Stimulated activated CD8-positive, alpha-beta memory T cell treated with anti-CD3 and anti-CD28 coated beads, Interleukin-2, amount 100 ng/mL, for 1 hour (primary cell): ENCODE results near the gene DUSP12.
"Not testable (repeated sequence)": the region's sequence is repeated elsewhere in the genome, so short reads cannot be mapped to it uniquely, and the experiment has no call there.

ENCODE experiments used
- DNase-seq, 2 donors: peaks; one replicate each; pipeline ENCODE4 v3.0.0-alpha.2; 2020; ENCODE audit warnings: low read depth in 2 of 2

Gene DUSP12, protein sequence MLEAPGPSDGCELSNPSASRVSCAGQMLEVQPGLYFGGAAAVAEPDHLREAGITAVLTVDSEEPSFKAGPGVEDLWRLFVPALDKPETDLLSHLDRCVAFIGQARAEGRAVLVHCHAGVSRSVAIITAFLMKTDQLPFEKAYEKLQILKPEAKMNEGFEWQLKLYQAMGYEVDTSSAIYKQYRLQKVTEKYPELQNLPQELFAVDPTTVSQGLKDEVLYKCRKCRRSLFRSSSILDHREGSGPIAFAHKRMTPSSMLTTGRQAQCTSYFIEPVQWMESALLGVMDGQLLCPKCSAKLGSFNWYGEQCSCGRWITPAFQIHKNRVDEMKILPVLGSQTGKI

GRCh38 chr1:161749509-161750407, at the start of gene DUSP12:
Gene DUSP12, plus strand, starts transcription at chr1:161749786. Its CDS starts 16 bp downstream, at chr1:161749802.
- peak; percentile 66 to 70 for DNase-seq

DNA sequence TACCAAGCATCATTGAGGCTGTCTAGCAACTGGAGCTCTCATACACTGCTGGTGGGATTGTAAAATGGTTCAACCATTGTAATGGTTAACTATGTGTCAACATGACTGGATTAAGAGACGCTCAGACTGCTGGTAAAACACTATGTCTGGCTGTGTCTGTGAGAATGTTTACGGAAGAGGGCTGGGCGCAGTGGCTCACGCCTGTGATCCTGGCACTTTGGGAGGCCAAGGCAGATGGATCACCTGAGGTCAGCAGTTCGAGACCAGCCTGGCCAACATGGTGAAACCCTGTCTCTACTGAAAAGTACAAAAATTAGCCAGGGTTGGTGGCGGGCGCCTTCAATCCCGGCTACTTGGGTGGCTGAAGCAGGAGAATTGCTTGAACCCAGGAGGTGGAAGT, 47.3 kb upstream of the DUSP12 start:
- DNase-seq = no peak

DNA sequence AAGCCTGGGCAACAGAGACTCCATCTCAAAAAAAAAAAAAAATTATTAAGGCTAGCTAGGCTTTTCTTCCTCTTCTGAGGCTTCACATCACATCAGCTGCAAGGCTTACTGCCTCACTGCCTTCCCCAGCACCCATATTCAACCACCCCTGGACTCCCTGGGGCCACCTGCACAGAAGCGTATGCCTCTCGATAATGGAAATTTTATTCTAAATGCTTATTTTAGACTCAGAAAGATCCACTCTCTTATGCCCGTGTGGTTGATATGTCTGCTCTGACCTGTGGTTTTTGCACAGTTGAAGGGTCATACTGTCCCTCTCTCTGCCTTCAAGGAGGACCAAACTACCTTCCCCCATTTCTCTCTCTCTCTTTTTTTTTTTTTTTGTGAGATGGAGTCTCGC, 44.0 kb upstream of the DUSP12 start:
- no peak for DNase-seq

DNA sequence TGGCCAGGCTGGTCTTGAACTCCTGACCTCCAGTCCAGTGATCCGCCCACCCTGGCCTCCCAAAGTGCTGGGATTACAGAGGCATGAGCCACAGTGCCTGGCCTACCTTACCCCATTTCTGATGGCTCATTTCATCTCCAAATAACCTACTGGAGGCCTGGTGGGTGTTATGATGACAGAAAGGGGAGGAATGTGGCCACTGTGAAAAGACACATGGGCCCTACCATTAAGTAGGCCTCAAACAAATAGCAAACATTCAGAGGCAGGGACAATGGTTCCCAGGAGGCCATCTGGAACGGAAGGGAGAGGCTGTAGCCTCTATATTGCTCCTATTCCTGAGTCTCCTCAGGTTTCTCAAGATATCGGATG, 43.5 kb upstream of the DUSP12 start:
- no peak for DNase-seq

- DNase-seq = no peak
These were observed 42.9 kb upstream of the DUSP12 start, which contains the start of gene FCRLA for GRCh38 chr1:161706482-161707347. Gene FCRLA, plus strand, starts transcription at chr1:161707229. Its CDS starts 36 bp downstream, at chr1:161707265.

- DNase-seq = no peak
These were observed 42.1 kb upstream of the DUSP12 start for GRCh38 chr1:161707503-161707902.

- DNase-seq = no peak
These were observed 40.2 kb upstream of the DUSP12 start for GRCh38 chr1:161709373-161709772.

- DNase-seq = no peak
These were observed 39.0 kb upstream of the DUSP12 start for GRCh38 chr1:161710560-161710959.

GRCh38 chr1:161718559-161719324, 30.8 kb upstream of the DUSP12 start:
- no peak for DNase-seq

DNA sequence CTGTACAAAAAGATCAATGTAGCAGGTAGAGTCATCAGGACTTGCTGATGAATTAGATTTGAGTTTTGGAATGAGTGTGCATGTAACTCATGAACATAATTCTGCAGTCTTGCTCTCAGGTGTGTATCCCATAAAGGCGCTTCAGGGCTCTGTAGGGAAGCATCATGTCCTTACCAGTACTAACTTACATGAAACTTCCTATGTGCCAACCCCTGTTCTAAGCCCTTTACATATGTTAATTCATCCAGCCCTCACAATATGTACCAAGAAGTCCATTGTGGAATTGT, 30.3 kb upstream of the DUSP12 start:
- DNase-seq = no peak

DNA sequence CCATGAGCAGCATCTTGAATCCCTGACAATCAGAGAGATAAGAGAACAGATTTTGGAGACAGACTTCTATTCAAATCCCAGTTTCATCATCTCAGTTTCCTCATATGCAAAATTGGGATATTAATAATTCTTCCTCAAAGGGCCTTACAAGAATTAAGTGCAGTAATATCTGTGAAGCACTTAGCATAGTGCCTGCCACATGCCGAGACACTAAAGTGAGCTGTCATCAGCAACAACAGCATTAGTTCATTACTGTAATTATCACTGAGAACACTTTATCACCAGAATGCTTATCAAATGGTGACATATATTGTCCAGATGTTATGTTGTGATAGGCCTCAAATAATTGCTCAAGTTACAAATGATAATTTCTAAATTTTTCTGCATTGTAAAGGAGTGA, 29.2 kb upstream of the DUSP12 start:
- no peak for DNase-seq

GRCh38 chr1:161720956-161721737, 28.4 kb upstream of the DUSP12 start, which contains the start of gene FCRLB:
Gene FCRLB, plus strand, starts transcription at chr1:161721544. Its CDS starts 1,129 bp downstream, at chr1:161722673.
- DNase-seq = no peak

DNA sequence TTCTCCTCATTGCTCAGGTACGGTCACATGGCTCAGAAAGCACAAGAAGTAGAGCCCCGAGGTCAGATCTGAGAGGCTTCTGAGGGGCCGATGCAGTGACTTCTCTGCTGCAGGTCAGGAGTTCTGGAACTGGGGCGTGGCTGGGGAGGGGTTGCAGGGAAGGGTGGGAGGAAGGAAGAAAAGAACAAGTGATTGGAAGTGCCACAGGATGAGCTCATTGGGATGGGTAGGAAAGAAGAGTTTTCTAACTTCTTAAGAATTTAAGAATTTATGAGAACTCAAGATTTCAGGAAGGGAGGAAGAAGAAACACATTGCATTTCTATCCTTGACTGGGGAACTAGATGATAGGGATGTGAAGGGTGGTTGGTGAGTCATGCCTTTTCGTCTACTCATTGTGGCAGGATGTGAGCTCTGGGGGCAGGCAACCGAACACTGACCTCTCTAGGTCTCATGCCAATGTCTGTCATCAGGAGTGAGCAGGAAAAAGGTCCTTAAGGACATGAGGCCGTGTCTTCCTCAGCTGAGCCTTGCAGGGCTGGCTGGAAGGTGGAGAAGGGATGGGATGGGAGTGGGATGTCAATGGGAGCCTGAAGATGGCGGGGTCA, 27.7 kb upstream of the DUSP12 start:
- no peak for DNase-seq

DNA sequence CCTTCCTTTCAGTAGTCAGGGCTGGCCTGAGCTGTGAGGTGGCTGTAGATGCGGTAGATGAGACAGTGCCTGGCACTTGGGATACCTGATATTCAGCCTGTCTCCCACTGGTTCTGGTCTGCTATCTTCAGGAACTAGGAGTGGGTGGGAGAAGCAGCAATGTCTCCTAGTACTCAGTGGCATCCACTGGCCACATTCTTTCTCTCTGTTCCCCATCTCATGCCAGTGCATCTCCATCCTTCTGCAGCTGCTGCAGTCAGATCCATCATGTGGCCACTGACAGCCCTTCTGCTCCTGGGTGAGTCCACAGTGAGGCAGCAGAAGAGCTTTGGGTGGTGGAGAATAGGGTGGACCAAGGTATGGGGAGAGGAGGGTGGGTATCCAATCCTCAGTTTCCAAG, 27.2 kb upstream of the DUSP12 start:
- no peak for DNase-seq

- no peak for DNase-seq
These were observed 26.0 kb upstream of the DUSP12 start for GRCh38 chr1:161723459-161724141.

GRCh38 chr1:161725258-161725907, 24.2 kb upstream of the DUSP12 start:
- not testable (repeated sequence) for DNase-seq

- peak in 1 of 2 donors; percentile 7 for DNase-seq
These were observed 23.6 kb upstream of the DUSP12 start for GRCh38 chr1:161725908-161726472.

- DNase-seq = peak; percentile 55
These were observed 22.9 kb upstream of the DUSP12 start for GRCh38 chr1:161726473-161727255.
